ENCODE measurements around the gene PPP1R14C.

DNA sequence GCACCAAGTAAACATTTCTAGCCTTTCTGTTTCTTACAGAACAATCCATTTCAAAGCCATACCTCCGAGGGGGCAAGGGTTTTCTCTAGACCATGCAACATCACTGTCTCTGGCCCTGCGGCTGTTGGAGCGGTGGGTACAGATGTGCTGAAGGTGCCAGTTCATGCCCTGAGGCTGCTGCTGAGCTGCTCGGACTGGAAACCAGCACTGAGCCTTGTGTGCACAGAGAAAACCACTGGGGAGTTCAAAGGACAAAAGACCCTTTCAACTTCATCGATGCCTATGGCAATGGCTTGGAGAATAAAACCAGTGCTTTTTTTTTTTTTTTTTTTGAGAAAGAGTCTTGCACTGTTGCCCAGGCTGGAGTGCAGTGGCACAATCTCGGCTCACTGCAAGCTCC is 132.6 kb downstream of the PPP1R14C start:
- TF ChIP-seq, protein P1, sequence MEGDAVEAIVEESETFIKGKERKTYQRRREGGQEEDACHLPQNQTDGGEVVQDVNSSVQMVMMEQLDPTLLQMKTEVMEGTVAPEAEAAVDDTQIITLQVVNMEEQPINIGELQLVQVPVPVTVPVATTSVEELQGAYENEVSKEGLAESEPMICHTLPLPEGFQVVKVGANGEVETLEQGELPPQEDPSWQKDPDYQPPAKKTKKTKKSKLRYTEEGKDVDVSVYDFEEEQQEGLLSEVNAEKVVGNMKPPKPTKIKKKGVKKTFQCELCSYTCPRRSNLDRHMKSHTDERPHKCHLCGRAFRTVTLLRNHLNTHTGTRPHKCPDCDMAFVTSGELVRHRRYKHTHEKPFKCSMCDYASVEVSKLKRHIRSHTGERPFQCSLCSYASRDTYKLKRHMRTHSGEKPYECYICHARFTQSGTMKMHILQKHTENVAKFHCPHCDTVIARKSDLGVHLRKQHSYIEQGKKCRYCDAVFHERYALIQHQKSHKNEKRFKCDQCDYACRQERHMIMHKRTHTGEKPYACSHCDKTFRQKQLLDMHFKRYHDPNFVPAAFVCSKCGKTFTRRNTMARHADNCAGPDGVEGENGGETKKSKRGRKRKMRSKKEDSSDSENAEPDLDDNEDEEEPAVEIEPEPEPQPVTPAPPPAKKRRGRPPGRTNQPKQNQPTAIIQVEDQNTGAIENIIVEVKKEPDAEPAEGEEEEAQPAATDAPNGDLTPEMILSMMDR (conservative IDR thresholded peaks at IDR 0.05 in 1 of 2, IDR thresholded peaks at IDR 0.05 in 1 of 2; ENCODE audit: extremely low read depth in 1 of 2, insufficient read depth in 1 of 2, low read depth in 1 of 2, low read length in 2 of 2): no peak
- no peak for TF ChIP-seq EZH2 (IDR thresholded peaks at IDR 0.05; ENCODE audit: borderline replicate concordance, low read length)
